GM18498 (cell line): ENCODE data around the gene TCF7.
"Not testable (repeated sequence)": the region's sequence is repeated elsewhere in the genome, so short reads cannot be mapped to it uniquely, and the experiment has no call there.

Source experiments
- ATAC-seq: cut with Tn5 transposase; IDR thresholded peaks from one replicate; pipeline ENCODE4 v1.9.1; 2021; ENCODE audit warnings: mild to moderate bottlenecking, moderate library complexity; ENCODE audit not compliant: unreplicated experiment

TCF7 gene

DNA sequence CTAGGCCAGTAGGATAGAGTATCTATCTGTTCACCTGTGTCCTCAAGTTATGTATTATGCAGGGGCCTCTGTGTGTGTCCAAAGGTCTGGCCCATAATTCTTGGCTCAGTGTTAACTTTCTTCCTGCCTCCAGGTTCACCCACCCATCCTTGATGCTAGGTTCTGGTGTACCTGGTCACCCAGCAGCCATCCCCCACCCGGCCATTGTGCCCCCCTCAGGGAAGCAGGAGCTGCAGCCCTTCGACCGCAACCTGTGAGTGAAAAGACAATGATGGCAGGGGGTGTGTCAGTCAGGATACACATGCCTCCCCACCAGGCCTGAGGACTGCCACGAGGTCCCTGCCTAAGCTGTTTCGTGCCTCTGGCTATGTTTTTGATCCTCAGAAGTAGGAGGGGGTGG lies 27.6 kb downstream of the TCF7 start:
- no peak for ATAC-seq

DNA sequence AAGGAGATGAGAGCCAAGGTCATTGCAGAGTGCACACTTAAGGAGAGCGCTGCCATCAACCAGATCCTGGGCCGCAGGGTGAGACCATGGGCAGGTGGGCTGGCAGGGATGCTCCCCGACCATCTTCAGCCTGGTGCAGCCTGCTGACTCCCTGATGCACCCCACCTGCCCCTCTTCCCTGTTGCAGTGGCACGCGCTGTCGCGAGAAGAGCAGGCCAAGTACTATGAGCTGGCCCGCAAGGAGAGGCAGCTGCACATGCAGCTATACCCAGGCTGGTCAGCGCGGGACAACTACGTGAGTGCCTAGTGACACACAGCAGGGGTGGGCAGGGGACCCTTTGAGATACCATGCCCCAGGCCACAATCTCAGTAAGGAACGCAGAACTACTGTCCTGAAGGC lies 28.3 kb downstream of the TCF7 start:
- ATAC-seq: no peak

DNA sequence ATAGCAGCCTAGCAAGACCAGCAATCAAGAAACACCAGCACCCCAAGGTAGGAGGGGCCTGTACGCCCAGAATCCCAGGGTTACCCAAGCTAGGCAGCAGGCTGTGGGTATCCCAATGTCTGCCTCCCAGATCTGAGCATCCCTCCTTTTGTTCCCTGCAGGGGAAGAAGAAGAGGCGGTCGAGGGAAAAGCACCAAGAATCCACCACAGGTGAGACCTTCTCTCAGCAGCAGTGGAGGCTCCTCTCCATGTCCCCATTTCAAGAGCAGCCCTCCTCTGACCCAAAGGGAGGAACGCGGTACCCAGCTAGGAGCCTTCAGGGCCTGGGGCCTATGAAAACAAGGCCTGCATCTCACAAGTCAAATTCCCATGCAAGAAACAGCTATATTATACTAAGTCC lies 28.9 kb downstream of the TCF7 start:
- ATAC-seq: no peak

DNA sequence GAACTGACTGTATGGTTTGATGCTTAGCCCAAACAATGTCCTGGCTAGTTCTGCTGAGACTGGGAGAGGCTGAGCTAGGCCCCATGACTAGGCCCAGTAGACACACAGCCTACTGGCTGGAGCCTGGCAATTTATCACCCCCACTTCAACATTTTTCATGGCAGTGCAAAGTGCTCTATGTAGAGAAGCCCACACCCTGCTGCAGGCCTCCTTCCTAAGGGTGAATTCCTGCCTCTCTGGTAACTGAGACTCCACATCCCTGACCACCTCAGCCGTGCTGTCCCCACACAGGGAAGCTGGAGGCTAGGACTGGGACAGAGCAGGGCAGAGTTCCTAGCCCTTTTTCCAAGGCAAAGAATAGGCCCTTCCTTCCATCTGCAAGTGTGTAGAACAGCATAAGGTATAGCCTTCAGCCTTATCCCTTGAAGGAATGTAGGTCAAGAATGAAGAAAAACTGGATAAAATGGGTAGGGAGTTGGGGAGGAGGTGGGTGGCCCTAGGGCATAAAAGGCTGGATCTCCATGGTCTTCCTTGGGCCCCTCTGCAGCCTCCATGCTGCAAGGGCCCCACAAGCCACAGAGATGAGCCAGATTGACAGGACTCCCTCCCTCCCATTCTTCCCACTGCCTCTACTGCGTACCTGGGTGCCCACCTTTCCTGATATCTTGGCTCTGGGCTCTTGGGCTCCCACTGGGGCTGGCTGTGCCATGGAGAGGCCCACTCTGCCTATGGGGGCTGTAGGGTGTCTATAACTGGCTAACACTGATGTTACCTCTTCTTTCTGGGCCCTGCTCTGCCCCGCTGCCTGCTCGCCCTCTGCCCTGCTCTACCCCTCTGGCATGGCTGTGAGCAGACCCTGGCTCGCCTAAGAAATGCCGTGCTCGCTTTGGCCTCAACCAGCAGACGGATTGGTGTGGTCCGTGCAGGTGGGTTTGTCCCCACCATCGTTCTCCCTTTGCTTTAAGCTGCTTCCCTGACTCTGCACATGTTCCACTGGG lies 29.8 kb downstream of the TCF7 start:
- no peak for ATAC-seq

DNA sequence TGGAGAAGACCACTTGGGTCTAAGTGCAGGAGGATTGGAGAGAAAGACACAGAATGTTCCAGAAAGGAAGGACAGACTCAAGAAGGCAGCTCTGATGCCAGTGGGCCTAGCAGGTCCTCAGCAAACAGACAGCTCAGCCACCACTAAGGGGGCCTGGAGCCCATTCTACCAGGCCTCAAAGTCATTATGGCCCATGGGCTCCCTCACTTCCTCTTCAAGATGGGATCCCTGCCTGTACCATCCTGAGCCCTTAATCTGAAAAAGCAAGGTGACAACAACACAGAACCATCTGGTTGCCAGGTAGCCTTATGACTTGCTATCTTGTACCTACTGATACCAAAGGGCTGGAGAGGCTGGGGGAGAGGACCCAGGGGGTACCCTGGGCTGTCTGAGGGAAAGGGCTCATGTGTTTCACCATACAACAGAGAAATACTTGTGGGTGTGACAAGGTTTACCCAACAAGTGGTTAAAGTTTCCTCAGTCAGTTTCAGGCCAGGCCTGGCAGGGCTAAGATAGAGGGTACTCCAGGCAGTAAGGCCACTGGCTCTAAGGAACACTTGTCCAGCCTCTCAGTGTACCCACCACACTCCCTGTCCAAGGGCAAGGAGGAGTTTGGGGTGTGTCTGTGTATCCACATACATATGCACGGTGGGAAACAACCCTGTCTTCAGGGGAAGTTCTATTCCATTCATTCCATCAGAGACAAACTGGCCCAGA lies 30.7 kb downstream of the TCF7 start:
- no peak for ATAC-seq

DNA sequence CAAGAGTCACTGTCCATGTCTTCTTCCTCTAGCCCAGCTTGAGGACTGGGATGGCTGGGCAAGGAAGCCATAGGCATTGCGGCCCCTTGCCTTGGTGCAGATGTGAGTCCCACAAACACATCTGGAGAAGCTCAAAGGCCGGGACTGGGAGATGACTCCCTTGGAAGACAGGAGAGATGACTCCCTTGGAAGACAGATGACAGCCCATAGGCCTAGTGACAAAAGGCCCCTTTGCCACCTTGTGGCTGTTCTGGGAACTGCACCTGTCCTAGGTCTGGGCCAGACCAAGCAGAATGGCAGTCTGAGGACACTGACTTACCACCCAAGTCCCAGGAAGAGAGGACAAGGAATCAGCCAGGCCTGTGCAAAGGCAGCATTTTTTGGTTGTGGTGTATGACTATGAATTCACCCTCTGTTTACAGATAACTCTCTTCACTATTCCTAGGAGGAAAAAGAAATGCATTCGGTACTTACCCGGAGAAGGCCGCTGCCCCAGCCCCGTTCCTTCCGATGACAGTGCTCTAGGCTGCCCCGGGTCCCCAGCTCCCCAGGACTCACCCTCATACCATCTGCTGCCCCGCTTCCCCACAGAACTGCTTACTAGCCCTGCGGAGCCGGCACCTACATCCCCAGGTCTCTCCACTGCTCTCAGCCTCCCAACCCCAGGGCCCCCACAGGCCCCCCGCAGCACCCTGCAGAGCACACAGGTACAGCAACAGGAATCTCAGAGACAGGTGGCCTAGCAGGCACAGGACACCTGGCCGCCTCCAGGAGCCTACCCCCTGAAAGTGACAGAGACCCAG lies 31.5 kb downstream of the TCF7 start:
- ATAC-seq: peak; percentile 57

DNA sequence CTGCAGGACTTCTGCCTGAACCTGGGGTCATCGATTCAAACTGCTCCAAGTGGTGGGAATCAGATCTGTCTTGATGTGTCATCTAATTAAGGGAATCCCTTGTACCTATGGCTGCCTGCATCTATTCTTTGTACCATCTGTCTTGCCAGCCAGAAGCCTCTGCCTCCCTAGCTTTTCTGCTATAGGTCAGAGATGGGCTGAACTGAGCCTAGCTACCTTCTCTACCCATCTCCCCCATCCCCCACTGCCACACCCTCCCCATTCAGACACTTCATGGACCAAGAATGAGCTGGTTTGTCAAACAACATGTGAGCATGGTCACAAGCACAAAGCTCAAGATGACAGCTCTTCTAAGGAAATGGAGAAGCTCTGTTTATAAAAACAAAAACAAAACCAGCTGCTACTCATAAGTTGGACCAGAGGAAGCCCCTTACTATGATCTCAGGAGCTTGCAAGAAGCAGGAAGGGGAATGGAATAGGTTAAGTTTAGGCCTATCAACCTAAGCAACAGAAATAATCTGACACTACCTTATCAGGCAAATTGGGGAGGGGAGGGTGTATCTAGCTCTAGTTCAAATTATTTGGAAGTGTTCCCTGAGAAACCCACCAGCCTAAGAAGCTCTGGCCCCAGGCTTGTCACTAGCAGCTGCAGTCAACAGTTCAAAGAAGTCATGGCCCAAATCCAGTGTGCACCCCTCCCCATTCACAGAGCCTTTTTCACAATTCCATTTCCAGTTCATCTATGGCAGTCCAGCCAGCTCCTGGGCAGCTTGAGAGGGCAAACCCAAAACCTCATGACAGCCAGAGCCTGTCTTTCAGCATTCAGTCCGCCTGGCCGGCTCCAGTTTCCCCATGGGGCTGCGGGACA lies 32.4 kb downstream of the TCF7 start:
- no peak for ATAC-seq

DNA sequence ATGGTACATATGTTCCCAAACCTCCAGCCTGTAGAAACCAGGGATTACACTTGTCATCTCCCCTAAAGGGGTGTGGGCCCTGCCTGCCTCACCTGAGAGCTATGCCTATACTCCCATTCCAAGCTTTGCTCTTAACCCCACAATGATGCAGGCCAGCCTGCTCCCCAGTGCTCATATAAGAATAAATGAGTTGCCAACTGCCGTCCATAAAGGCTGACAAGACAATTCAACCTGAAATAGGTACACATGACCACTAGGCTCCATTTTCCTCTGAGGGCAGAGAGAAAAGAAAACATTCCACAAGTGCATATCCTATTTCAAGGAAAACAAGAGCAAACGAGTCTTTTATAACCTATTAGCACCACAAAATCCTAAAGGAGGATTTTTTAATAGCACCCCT lies 33.8 kb downstream of the TCF7 start:
- no peak for ATAC-seq

DNA sequence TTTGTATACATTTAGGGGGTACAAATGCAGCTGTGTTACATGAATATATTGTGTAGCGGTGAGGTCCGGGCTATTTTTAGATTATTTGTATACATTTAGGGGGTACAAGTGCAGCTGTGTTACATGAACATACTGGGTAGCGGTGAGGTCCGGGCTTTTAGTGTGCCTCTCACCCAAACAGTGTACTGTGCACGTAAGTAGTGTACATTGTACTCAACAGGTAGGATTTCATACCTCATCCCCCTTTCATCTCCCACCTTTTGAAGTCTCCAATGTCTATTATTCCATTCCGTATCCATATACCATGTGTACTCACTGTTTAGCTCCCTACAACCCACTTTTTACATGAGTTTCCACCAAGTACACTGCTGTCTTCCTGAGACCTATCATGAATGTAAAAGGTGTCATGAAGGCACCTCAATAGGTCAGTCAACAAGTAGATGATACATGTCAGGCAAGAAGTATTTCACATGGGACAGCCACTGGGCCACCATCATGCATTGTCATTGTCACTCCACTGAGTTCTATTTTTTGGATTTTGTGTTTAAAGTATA lies 34.6 kb downstream of the TCF7 start:
- no peak for ATAC-seq

DNA sequence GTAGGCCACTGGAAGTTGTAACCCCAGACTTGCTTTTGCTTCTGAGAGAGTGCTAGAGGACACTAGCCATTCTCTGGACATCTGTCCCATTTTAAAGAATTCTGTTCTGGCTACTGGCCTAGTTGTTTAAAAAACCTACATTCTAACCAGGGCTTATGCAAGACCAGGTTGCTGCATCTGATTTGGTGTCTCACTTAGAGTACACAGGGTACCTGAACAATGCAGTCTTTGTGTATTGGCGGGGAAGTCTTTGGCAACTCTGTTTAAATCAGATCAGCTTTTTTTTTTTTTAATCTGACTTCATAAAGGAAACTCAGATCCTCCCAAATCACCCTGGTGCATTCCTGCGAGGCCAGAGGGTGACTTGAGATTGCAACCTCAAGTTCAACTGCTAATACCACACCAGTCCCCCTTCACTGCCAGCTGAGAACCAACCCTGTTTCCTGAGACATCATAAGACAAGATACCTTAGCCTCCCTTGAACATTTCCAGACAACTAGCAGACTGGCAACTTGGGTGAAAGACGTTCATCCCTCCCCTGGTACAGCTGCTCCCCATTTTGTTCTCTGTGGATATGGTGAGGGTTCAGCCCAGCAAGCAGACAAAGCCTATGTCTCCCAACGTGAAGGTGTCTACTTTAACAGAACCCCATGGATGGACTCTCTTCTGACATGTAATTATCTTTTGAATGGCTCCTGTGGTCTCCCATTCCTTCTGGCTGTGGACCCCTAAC lies 35.3 kb downstream of the TCF7 start:
- no peak for ATAC-seq

DNA sequence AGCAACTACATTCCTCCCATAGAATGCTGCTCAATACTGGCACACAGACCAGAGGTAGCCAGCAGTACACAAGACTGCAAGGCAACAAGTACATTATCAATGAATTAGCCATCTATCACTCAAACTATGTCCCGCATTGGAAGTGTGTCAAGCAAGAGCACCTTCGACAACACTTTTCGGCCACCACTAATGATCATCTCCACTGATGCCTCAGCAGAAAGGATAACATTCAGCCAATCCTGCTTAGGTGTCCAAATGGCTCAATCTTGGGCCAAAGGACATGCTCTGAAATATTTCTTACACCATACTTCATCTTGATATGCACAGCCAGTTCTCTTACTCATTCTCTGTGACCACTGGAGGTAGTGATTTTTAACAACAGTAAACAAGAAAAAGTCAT lies 37.2 kb downstream of the TCF7 start:
- ATAC-seq: no peak

DNA sequence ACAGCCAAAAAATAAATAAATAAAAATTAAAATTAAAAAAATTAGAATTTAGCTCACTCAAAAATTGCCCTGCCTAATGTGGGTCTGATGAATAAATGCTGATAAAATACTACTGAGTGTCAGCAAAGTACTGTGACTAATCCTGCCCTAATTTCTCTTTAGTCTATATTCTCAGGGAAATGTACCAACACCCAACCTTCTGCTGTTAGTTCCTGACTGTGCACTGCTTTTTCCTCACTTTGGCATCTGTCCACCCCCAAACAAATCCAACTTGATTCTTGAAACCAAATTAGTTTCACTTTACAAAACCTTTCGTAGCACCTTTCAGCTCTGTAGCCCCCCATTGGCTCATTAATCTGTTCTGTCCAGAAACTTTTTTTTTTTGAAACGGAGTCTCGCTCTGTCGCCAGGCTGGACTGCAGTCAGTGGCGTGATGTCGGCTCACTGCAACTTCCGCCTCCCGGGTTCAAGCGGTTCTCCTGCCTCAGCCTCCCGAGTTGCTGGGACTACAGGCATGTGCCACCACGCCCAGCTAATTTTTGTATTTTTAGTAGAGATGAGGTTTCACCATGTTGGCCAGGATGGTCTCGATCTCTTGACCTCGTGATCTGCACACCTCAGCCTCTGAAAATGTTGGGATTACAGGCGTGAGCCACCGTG lies 37.8 kb downstream of the TCF7 start:
- not testable (repeated sequence) for ATAC-seq

DNA sequence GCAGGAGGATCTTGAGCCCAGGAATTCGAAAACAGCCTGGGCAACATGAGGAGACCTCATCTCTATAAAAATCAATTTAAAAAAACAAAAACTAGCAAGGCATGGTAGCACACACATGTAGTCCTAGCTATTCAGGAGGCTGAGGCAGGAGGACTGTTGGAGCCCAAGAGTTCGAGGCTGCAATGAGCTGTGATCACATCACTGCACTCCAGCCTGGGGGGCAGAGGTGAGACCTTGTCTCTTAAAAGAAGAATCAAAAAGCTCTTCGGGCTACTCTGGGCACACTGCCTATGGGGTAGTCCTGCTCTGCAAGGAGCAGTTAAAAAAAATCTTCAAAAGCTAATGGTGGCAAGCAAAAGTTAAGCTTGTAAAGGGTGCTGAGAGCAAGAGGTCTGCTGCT lies 38.8 kb downstream of the TCF7 start:
- ATAC-seq: no peak

DNA sequence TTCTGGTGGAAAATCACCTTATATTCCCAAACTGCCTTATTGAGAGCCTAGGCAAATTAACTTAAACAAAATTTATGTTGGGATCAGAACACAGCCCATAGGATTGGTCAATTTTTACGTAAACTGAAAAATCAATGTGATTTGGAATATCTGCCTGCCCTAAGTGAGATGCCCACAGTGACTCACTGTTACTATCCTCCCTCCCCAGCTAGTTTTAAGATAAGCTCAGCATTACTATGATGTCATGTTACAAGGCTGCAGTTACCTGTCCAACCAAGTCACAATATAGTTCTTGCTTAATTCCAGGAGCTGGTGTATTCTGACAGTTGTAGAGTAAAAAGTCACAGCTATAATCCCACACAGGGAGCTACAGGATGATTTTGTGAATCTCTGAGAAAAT lies 39.2 kb downstream of the TCF7 start:
- ATAC-seq: no peak

DNA sequence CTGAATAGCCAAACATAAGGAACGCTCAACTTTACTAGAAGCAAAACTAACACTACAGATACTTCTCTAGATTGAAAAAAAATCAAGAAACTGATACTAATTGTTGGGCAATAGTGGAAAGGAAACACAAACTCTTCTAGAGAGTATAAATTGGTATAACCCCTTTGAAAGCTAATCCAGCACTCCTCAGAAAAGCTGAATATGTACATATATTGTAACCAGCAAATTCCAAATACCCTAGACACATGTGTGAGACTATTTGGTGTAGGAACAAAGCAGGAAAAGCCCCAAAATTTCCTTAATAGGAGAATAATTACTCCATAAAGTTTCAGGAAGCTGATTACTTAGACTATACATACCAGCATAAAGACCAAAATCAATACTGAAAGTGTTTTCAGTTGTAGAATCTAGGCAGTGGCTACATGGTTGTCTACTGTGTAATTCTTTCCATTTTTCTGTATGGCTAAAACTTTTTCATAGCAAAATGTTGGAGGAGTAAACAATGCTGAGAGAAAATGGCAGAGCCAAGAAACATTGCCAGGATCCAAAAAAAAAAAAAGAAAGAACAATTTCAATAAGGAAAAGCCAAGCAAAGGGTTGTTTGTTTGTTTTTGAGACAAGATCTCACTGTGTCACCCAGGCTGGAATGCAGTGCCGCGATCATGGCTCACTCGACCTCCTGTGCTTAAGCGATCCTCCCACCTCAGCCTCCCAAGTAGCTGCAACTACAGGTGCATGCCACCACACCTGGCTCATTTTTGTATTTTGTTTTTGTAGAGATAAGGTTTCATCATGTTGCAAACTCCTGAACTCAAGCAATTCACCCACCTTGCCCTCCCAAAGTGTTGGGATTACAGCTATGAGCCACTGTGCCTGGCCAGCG lies 47.3 kb downstream of the TCF7 start:
- no peak for ATAC-seq

DNA sequence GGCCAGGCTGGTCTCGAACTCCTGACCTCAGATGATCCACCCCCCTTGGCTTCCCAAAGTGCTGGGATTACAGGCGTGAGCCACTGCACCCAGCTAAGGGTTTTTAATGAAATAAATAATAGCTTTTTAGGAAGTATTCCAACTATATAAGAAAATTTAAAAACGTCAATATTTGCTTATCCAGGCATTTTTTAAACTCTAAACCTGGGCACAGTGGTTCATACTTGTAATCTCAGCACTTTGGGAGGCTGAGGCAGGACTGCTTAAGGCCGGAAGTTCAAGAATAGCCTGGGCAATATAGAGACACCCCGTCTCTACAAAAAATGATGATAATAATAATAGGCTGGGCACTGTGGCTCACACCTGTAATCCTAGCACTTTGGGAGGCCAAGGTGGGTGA lies 48.1 kb downstream of the TCF7 start:
- no peak for ATAC-seq

DNA sequence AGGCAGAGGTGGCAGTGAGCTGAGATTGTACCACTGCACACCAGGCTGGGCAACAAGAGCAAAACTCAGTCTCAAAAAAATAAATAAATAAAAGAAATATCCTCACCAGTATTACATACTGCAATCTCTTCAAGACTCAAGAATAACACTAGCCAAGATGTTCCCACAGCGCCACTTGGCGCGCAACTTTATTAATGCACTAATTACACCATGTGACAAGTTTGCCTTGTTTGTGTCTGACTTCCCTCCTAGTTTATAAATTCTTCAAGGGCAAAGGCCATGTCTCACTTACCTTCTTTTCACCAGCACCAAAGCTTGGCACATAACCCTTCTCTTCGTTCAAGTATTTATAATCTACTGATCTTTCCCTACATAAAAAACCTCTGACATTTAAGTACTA lies 57.5 kb downstream of the TCF7 start:
- no peak for ATAC-seq
